ENCODE results near the gene ASCL2. TPM values are rescaled to one million over a fixed set of nuclear protein-coding genes. Genes with fewer than 3 reads are reported as not detected.

Gene ASCL2
- total and polyA plus RNA-seq, 10 donors = 0.68 to 3.0 (median 2.3) TPM

DNA sequence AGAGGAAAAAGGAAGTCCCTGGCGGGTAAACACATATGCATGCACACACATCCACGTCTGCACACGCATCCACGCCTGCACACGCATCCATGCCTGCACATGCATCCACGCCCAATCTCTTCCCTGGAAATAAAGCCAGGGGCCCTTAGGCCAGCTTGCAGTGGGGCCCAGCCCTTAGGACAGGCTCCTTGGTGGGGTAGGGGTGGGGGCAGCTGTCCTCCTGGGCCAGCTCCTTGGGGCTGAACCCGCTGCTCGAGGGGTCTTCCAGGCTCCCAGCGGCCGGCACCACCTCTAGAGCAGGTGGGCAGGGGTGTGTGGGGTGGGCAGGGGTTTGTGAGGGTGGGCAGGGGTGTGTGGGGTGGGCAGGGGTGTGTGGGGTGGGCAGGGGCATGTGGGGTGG, 29.4 kb upstream of the ASCL2 start:
- no peak for TF ChIP-seq POLR2A (IDR thresholded peaks at IDR 0.05)
- TF ChIP-seq, protein P1, sequence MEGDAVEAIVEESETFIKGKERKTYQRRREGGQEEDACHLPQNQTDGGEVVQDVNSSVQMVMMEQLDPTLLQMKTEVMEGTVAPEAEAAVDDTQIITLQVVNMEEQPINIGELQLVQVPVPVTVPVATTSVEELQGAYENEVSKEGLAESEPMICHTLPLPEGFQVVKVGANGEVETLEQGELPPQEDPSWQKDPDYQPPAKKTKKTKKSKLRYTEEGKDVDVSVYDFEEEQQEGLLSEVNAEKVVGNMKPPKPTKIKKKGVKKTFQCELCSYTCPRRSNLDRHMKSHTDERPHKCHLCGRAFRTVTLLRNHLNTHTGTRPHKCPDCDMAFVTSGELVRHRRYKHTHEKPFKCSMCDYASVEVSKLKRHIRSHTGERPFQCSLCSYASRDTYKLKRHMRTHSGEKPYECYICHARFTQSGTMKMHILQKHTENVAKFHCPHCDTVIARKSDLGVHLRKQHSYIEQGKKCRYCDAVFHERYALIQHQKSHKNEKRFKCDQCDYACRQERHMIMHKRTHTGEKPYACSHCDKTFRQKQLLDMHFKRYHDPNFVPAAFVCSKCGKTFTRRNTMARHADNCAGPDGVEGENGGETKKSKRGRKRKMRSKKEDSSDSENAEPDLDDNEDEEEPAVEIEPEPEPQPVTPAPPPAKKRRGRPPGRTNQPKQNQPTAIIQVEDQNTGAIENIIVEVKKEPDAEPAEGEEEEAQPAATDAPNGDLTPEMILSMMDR (IDR thresholded peaks at IDR 0.05 in 8 of 11, conservative IDR thresholded peaks at IDR 0.05 in 3 of 11) = no peak
- no peak for TF ChIP-seq POLR2AphosphoS5 (IDR thresholded peaks at IDR 0.05)
- no peaks in the 10 kb centered on the region for H3K9me3 ChIP-seq
- H3K4me3 ChIP-seq = peak overlapping the region in 2 of 8 donors; percentile 6 to 30
- H3K4me1 ChIP-seq = peaks cover 28 to 74% (median 60%) of the 10 kb centered on the region in 6 donors
- intact Hi-C loops (cut with DNase I; ENCODE audit: low total_unique reads) = loop anchor here (5.0 kb wide), 1 partner anchor 102 kb away; no protein-coding TSS in a partner anchor
- H3K27me3 ChIP-seq (replicated peaks in 1 of 7) = no peaks in the 10 kb centered on the region
- peak overlapping the region in 4 of 8 donors; percentile 36 to 95 (median 90) for H3K27ac ChIP-seq
- DNase-seq = peak; percentile 76
- WGBS, 5 donors = 43 to 73% (median 55%) methylated on average over 3 to 10 of the region's 10 CpGs
- H3K36me3 ChIP-seq = peaks cover 0 to 32% (median 0%) of the 10 kb centered on the region in 6 donors

DNA sequence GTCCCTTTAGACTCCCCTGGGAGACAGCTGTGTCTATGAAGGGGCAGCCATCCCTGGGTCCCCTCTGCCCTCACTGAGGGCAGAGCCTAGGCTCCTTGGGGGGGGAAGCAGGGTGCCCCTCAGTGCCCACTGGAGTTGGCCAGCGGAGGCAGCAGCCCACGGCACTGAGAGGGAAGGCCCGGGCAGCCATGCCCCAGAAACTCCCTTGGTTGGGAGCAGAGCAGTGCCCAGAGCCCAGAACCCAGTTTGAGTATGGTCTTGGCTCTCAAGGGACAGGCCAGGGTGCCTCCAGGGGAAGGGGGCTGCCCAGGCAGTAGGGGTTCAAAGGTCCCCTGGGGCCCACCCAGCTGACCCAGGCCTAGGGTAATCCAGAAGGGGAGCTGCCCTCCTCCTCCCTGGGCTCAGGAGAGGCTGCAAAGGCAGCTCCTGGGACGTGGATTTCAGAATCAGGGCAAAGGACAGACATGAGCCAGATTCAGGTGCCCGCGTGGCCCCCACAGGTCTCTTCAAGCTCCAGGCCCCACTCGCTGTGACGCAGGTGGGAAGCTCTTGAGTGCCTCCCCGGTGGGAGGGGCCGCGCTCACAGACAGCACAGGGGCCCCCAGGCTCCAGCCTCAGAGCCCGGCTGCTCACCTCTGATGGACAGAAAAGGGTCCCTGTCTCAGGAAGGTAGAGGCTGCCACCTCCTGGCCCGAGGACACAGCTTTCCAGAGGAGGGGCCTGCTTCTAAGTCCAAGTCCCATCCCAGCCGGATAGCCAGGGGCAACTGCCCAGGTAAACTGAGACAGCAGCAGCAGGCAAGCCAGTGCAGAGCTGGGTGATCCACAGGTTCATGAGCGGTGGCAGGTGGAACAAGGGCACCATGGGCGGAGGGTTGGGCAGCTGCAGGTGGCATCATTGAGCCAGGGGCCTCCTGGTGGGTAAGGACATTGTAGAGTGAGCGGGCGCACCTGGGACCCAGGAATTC, 28.7 kb upstream of the ASCL2 start:
- TF ChIP-seq, protein P1 (IDR thresholded peaks at IDR 0.05 in 8 of 11, conservative IDR thresholded peaks at IDR 0.05 in 3 of 11) = peak in 10 of 11 experiments; percentile 35 to 61 (median 44)
- no peak for TF ChIP-seq POLR2A (IDR thresholded peaks at IDR 0.05)
- peak in 1 of 3 donors; percentile 19 for TF ChIP-seq POLR2AphosphoS5 (IDR thresholded peaks at IDR 0.05)
- Histone ChIP-seq H3K4me1 (peaks cover 22 to 67% (median 53%) of the 10 kb centered on the region in 6 donors), H3K27me3 (replicated peaks in 1 of 7) (no peaks in the 10 kb centered on the region), H3K4me3 (peak overlapping the region in 2 of 8 donors; percentile 6 to 30), H3K36me3 (peaks cover 0 to 32% (median 0%) of the 10 kb centered on the region in 6 donors), H3K27ac (peak overlapping the region in 4 of 8 donors; percentile 14 to 95 (median 90)), H3K9me3 (no peaks in the 10 kb centered on the region)
- intact Hi-C loops (cut with DNase I; ENCODE audit: low total_unique reads) = no loop called here
- peak; percentile 80 for DNase-seq
- 61 to 77% (median 75%) methylated on average over 4 to 18 of the region's 18 CpGs for WGBS, 5 donors

- DNase-seq = peak; percentile 68
- TF ChIP-seq, protein P1 (IDR thresholded peaks at IDR 0.05 in 8 of 11, conservative IDR thresholded peaks at IDR 0.05 in 3 of 11) = no peak
- TF ChIP-seq POLR2AphosphoS5 (IDR thresholded peaks at IDR 0.05) (no peak), POLR2A (IDR thresholded peaks at IDR 0.05) (no peak)
- peak overlapping the region in 3 of 8 donors; percentile 90 to 95 (median 91) for H3K27ac ChIP-seq
- intact Hi-C loops (cut with DNase I; ENCODE audit: low total_unique reads) = no loop called here
- peaks cover 0 to 32% (median 0%) of the 10 kb centered on the region in 6 donors for H3K36me3 ChIP-seq
- H3K4me3 ChIP-seq = no peak overlapping the region
- 79 to 88% (median 86%) methylated on average over 14 of the region's 14 CpGs for WGBS, 5 donors
- peaks cover 15 to 66% (median 47%) of the 10 kb centered on the region in 6 donors for H3K4me1 ChIP-seq
- no peaks in the 10 kb centered on the region for H3K27me3 ChIP-seq (replicated peaks in 1 of 7)
- no peaks in the 10 kb centered on the region for H3K9me3 ChIP-seq
These were observed 27.9 kb upstream of the ASCL2 start for GRCh38 chr11:2298131-2298794.

All from spleen (tissue), 11 donors.